ENCODE results near the gene HS6ST1.

- TF ChIP-seq EZH2 (IDR thresholded peaks at IDR 0.05; ENCODE audit: low read length, missing control alignments), result no peak
- TF ChIP-seq, protein P1, sequence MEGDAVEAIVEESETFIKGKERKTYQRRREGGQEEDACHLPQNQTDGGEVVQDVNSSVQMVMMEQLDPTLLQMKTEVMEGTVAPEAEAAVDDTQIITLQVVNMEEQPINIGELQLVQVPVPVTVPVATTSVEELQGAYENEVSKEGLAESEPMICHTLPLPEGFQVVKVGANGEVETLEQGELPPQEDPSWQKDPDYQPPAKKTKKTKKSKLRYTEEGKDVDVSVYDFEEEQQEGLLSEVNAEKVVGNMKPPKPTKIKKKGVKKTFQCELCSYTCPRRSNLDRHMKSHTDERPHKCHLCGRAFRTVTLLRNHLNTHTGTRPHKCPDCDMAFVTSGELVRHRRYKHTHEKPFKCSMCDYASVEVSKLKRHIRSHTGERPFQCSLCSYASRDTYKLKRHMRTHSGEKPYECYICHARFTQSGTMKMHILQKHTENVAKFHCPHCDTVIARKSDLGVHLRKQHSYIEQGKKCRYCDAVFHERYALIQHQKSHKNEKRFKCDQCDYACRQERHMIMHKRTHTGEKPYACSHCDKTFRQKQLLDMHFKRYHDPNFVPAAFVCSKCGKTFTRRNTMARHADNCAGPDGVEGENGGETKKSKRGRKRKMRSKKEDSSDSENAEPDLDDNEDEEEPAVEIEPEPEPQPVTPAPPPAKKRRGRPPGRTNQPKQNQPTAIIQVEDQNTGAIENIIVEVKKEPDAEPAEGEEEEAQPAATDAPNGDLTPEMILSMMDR (conservative IDR thresholded peaks at IDR 0.05 in 1 of 2, IDR thresholded peaks at IDR 0.05 in 1 of 2; ENCODE audit: low read depth in 1 of 2, low read length in 2 of 2), result no peak
Observed at GRCh38 chr2:128291844-128292598, 26.6 kb downstream of the HS6ST1 start.
